ENCODE data around the gene PCDHGA1.
A peak's percentile ranks its signal among the peaks of the same experiment; 100 is the strongest.
"Not testable (repeated sequence)": the region's sequence is repeated elsewhere in the genome, so short reads cannot be mapped to it uniquely, and the experiment has no call there.

The PCDHGA1 gene

GRCh38 chr5:141399555-141400258 is 69.4 kb downstream of the PCDHGA1 start:
- DNase-seq: no peak
- in situ Hi-C loops (cut with HindIII; ENCODE audit: low pct_ligation_motif_present, low pct_unique_long_range_greater_than_20kb, low sequenced_read_pairs): no loop called here

GRCh38 chr5:141402553-141403243 is 72.4 kb downstream of the PCDHGA1 start, which contains the start of gene PCDHGA9:
Gene PCDHGA9 (plus strand): TSS chr5:141402778. CDS start chr5:141402953, 175 bp downstream.
- in situ Hi-C loops (cut with HindIII; ENCODE audit: low pct_ligation_motif_present, low pct_unique_long_range_greater_than_20kb, low sequenced_read_pairs): no loop called here
- DNase-seq: no peak

- in situ Hi-C loops (cut with HindIII; ENCODE audit: low pct_ligation_motif_present, low pct_unique_long_range_greater_than_20kb, low sequenced_read_pairs): no loop called here
- DNase-seq: no peak
Observed at GRCh38 chr5:141403387-141403786, 73.1 kb downstream of the PCDHGA1 start.

- in situ Hi-C loops (cut with HindIII; ENCODE audit: low pct_ligation_motif_present, low pct_unique_long_range_greater_than_20kb, low sequenced_read_pairs); DNase-seq: not testable (repeated sequence)
Observed at GRCh38 chr5:141407790-141408505, 77.6 kb downstream of the PCDHGA1 start, which contains the start of gene PCDHGB6. Gene PCDHGB6 (plus strand): TSS chr5:141408021. CDS start chr5:141408203, 182 bp downstream.

- no peak for DNase-seq
- in situ Hi-C loops (cut with HindIII; ENCODE audit: low pct_ligation_motif_present, low pct_unique_long_range_greater_than_20kb, low sequenced_read_pairs): no loop called here
Observed at GRCh38 chr5:141409598-141410306, 79.4 kb downstream of the PCDHGA1 start.

GRCh38 chr5:141411575-141411974 is 81.3 kb downstream of the PCDHGA1 start:
- DNase-seq: no peak
- in situ Hi-C loops (cut with HindIII; ENCODE audit: low pct_ligation_motif_present, low pct_unique_long_range_greater_than_20kb, low sequenced_read_pairs): no loop called here

GRCh38 chr5:141412854-141413539 is 82.7 kb downstream of the PCDHGA1 start, which contains the start of gene PCDHGA10:
Gene PCDHGA10 (plus strand): TSS chr5:141412987. CDS start chr5:141413176, 189 bp downstream.
- in situ Hi-C loops (cut with HindIII; ENCODE audit: low pct_ligation_motif_present, low pct_unique_long_range_greater_than_20kb, low sequenced_read_pairs): no loop called here
- DNase-seq: peak; percentile 17

- no peak for DNase-seq
- in situ Hi-C loops (cut with HindIII; ENCODE audit: low pct_ligation_motif_present, low pct_unique_long_range_greater_than_20kb, low sequenced_read_pairs): no loop called here
Observed at GRCh38 chr5:141413540-141414069, 83.3 kb downstream of the PCDHGA1 start.

- DNase-seq; in situ Hi-C loops (cut with HindIII; ENCODE audit: low pct_ligation_motif_present, low pct_unique_long_range_greater_than_20kb, low sequenced_read_pairs): not testable (repeated sequence)
Observed at GRCh38 chr5:141414548-141415274, 84.4 kb downstream of the PCDHGA1 start.

GRCh38 chr5:141415275-141415618 is 84.9 kb downstream of the PCDHGA1 start:
- DNase-seq; in situ Hi-C loops (cut with HindIII; ENCODE audit: low pct_ligation_motif_present, low pct_unique_long_range_greater_than_20kb, low sequenced_read_pairs): not testable (repeated sequence)

- in situ Hi-C loops (cut with HindIII; ENCODE audit: low pct_ligation_motif_present, low pct_unique_long_range_greater_than_20kb, low sequenced_read_pairs): not testable (repeated sequence)
- DNase-seq: peak; percentile 78
Observed at GRCh38 chr5:141417494-141418172, 87.3 kb downstream of the PCDHGA1 start, which contains the start of gene PCDHGB7. Gene PCDHGB7 (plus strand): TSS chr5:141417677. CDS start chr5:141417860, 183 bp downstream.

- in situ Hi-C loops (cut with HindIII; ENCODE audit: low pct_ligation_motif_present, low pct_unique_long_range_greater_than_20kb, low sequenced_read_pairs): no loop called here
- no peak for DNase-seq
Observed at GRCh38 chr5:141419074-141419880, 89.0 kb downstream of the PCDHGA1 start.

GRCh38 chr5:141420855-141421488 is 90.7 kb downstream of the PCDHGA1 start, which contains the start of gene PCDHGA11:
Gene PCDHGA11 (plus strand): TSS chr5:141421051. CDS start chr5:141421228, 177 bp downstream.
- in situ Hi-C loops (cut with HindIII; ENCODE audit: low pct_ligation_motif_present, low pct_unique_long_range_greater_than_20kb, low sequenced_read_pairs): no loop called here
- peak; percentile 1 for DNase-seq

GRCh38 chr5:141421489-141421855 is 91.2 kb downstream of the PCDHGA1 start:
- in situ Hi-C loops (cut with HindIII; ENCODE audit: low pct_ligation_motif_present, low pct_unique_long_range_greater_than_20kb, low sequenced_read_pairs): no loop called here
- DNase-seq: no peak

GRCh38 chr5:141422742-141423291 is 92.5 kb downstream of the PCDHGA1 start:
- in situ Hi-C loops (cut with HindIII; ENCODE audit: low pct_ligation_motif_present, low pct_unique_long_range_greater_than_20kb, low sequenced_read_pairs): no loop called here
- no peak for DNase-seq

All from ACHN (cell line).